ENCODE data around the gene FAM124A. TPM values are rescaled to one million over a fixed set of nuclear protein-coding genes. Genes with fewer than 3 reads are reported as not detected.

The FAM124A gene
- total and polyA plus RNA-seq, 7 donors = 0.23 to 18.3 (median 11.7) TPM

- Histone ChIP-seq H3K4me3 (no peak overlapping the region), H3K27me3 (no peaks in the 10 kb centered on the region), H3K9me3 (no peaks in the 10 kb centered on the region), H3K4me1 (no peaks in the 10 kb centered on the region), H3K27ac (no peak overlapping the region), H3K36me3 (no peaks in the 10 kb centered on the region)
- WGBS, 2 donors = 37 to 83% methylated on average over 1 of the region's 1 CpG
- DNase-seq = no peak
- intact Hi-C loops (cut with DNase I) = no loop called here
- TF ChIP-seq EP300 (IDR thresholded peaks at IDR 0.05) (no peak), POLR2A (IDR thresholded peaks at IDR 0.05) (no peak), POLR2AphosphoS5 (IDR thresholded peaks at IDR 0.05) (no peak), CTCF (IDR thresholded peaks at IDR 0.05) (no peak)
Measured at GRCh38 chr13:51192348-51192747, 29.9 kb upstream of the FAM124A start.

- H3K4me3 ChIP-seq = no peak overlapping the region
- TF ChIP-seq CTCF (IDR thresholded peaks at IDR 0.05) = no peak
- TF ChIP-seq POLR2A (IDR thresholded peaks at IDR 0.05) = no peak
- no peak for TF ChIP-seq EP300 (IDR thresholded peaks at IDR 0.05)
- no peak for TF ChIP-seq POLR2AphosphoS5 (IDR thresholded peaks at IDR 0.05)
- no peaks in the 10 kb centered on the region for H3K27me3 ChIP-seq
- H3K36me3 ChIP-seq = no peaks in the 10 kb centered on the region
- intact Hi-C loops (cut with DNase I) = no loop called here
- H3K27ac ChIP-seq = no peak overlapping the region
- no peaks in the 10 kb centered on the region for H3K4me1 ChIP-seq
- DNase-seq = no peak
- no peaks in the 10 kb centered on the region for H3K9me3 ChIP-seq
- 91 to 95% methylated on average over 2 of the region's 2 CpGs for WGBS, 2 donors
Measured at GRCh38 chr13:51193387-51193786, 28.8 kb upstream of the FAM124A start.

- H3K27ac ChIP-seq = no peak overlapping the region
- no peaks in the 10 kb centered on the region for H3K9me3 ChIP-seq
- TF ChIP-seq POLR2A (IDR thresholded peaks at IDR 0.05) (no peak), POLR2AphosphoS5 (IDR thresholded peaks at IDR 0.05) (no peak), CTCF (IDR thresholded peaks at IDR 0.05) (no peak), EP300 (IDR thresholded peaks at IDR 0.05) (no peak)
- intact Hi-C loops (cut with DNase I) = no loop called here
- no peaks in the 10 kb centered on the region for H3K27me3 ChIP-seq
- WGBS, 2 donors = 88 to 94% methylated on average over 8 of the region's 8 CpGs
- H3K36me3 ChIP-seq = no peaks in the 10 kb centered on the region
- no peak overlapping the region for H3K4me3 ChIP-seq
- H3K4me1 ChIP-seq = no peaks in the 10 kb centered on the region
- DNase-seq = no peak
Measured at GRCh38 chr13:51194942-51195341, 27.3 kb upstream of the FAM124A start.

GRCh38 chr13:51201886-51202285 lies 20.3 kb upstream of the FAM124A start:
- intact Hi-C loops (cut with DNase I) = no loop called here
- no peak for DNase-seq
- TF ChIP-seq EP300 (IDR thresholded peaks at IDR 0.05) (no peak), CTCF (IDR thresholded peaks at IDR 0.05) (no peak), POLR2AphosphoS5 (IDR thresholded peaks at IDR 0.05) (no peak), POLR2A (IDR thresholded peaks at IDR 0.05) (no peak)
- Histone ChIP-seq H3K27me3 (peaks cover 0 to 3% (median 0%) of the 10 kb centered on the region in 3 donors), H3K27ac (no peak overlapping the region), H3K4me1 (no peaks in the 10 kb centered on the region), H3K9me3 (no peaks in the 10 kb centered on the region), H3K36me3 (no peaks in the 10 kb centered on the region), H3K4me3 (no peak overlapping the region)
- WGBS, 2 donors = 60 to 67% methylated on average over 2 of the region's 2 CpGs

GRCh38 chr13:51202477-51203046 lies 19.6 kb upstream of the FAM124A start:
- DNase-seq = no peak
- Histone ChIP-seq H3K9me3 (no peaks in the 10 kb centered on the region), H3K27me3 (peaks cover 0 to 3% (median 0%) of the 10 kb centered on the region in 3 donors), H3K4me1 (no peaks in the 10 kb centered on the region), H3K36me3 (no peaks in the 10 kb centered on the region), H3K4me3 (no peak overlapping the region), H3K27ac (no peak overlapping the region)
- intact Hi-C loops (cut with DNase I) = no loop called here
- no peak for TF ChIP-seq POLR2A (IDR thresholded peaks at IDR 0.05)
- no peak for TF ChIP-seq CTCF (IDR thresholded peaks at IDR 0.05)
- TF ChIP-seq EP300 (IDR thresholded peaks at IDR 0.05) = no peak
- TF ChIP-seq POLR2AphosphoS5 (IDR thresholded peaks at IDR 0.05) = no peak
- WGBS, 2 donors = 84 to 87% methylated on average over 2 of the region's 2 CpGs
